HUES6 (cell line): Measurements from ENCODE around the gene FCGBP.

Source experiments
- H3K27ac ChIP-seq: 2 replicates; pipeline ENCODE4 v1.7.0; 2013; ENCODE audit warnings: low read depth, mild to moderate bottlenecking, low read length, inconsistent platforms
- H3K27me3 ChIP-seq: 2 replicates; pipeline ENCODE4 v1.6.1; 2013; ENCODE audit warnings: low read length; ENCODE audit not compliant: control insufficient read depth, insufficient read depth
- H3K36me3 ChIP-seq: 2 replicates; pipeline ENCODE4 v1.6.1; 2013; ENCODE audit warnings: low read length; ENCODE audit not compliant: control insufficient read depth, insufficient read depth
- H3K4me1 ChIP-seq: 2 replicates; pipeline ENCODE4 v1.6.1; 2013; ENCODE audit warnings: low read length; ENCODE audit not compliant: control insufficient read depth, insufficient read depth
- H3K4me3 ChIP-seq: 2 replicates; pipeline ENCODE4 v1.5.1; 2013; ENCODE audit warnings: low read depth, low read length
- H3K9ac ChIP-seq: one replicate; pipeline ENCODE4 v1.6.1; 2013; ENCODE audit warnings: mild to moderate bottlenecking, low read length
- H3K9me3 ChIP-seq: 2 replicates; pipeline ENCODE4 v1.6.1; 2013; ENCODE audit warnings: low read depth, low read length; ENCODE audit not compliant: control insufficient read depth, insufficient read depth

FCGBP gene

GRCh38 chr19:39946532-39946931, 12.1 kb upstream of the FCGBP start:
- Histone ChIP-seq H3K9ac (no peak overlapping the region), H3K4me3 (no peak overlapping the region), H3K9me3 (peaks cover 6% of the 10 kb centered on the region; the same call in 1 of the 2 replicates), H3K36me3 (no peaks in the 10 kb centered on the region), H3K27me3 (no peaks in the 10 kb centered on the region), H3K27ac (no peak overlapping the region), H3K4me1 (peaks cover 2% of the 10 kb centered on the region; the same call in 1 of the 2 replicates)

GRCh38 chr19:39943586-39943985, 9.2 kb upstream of the FCGBP start:
- Histone ChIP-seq H3K36me3 (no peaks in the 10 kb centered on the region), H3K4me3 (no peak overlapping the region), H3K27ac (no peak overlapping the region), H3K9me3 (no peaks in the 10 kb centered on the region), H3K9ac (no peak overlapping the region), H3K4me1 (peaks cover 3% of the 10 kb centered on the region; the same call in 1 of the 2 replicates), H3K27me3 (no peaks in the 10 kb centered on the region)

GRCh38 chr19:39942366-39942730, 7.9 kb upstream of the FCGBP start:
- Histone ChIP-seq H3K4me3 (no peak overlapping the region), H3K36me3 (no peaks in the 10 kb centered on the region), H3K27me3 (no peaks in the 10 kb centered on the region), H3K4me1 (peaks cover 3% of the 10 kb centered on the region; the same call in 1 of the 2 replicates), H3K9me3 (no peaks in the 10 kb centered on the region), H3K9ac (no peak overlapping the region), H3K27ac (no peak overlapping the region)

- H3K4me1 ChIP-seq: peaks cover 3% of the 10 kb centered on the region; the same call in 1 of the 2 replicates
- H3K27ac ChIP-seq: no peak overlapping the region
- no peak overlapping the region for H3K4me3 ChIP-seq
Measured at GRCh38 chr19:39941615-39942365, 7.4 kb upstream of the FCGBP start.

DNA sequence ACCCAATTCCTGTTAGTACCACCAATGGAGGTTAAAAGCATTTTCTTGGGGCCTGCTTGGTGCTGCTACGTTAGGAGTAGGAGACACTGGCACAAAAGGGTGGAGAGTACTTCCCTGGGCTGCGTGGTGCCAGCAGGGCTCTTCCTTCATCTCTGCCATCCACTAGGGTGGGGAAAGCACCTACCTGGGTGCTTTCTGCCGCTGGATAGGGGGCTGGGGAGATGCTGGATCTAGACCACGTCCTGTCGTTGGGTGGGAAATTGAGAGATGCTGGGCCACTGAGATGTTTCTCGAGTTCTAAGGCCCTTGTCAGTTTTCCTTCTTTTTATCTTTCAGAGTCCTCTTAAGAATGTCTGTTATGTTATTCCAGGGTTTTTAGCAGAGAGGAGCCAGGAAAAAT, 6.7 kb upstream of the FCGBP start:
- Histone ChIP-seq H3K4me1 (peaks cover 3% of the 10 kb centered on the region; the same call in 1 of the 2 replicates), H3K36me3 (no peaks in the 10 kb centered on the region), H3K9ac (no peak overlapping the region), H3K27ac (no peak overlapping the region), H3K9me3 (no peaks in the 10 kb centered on the region), H3K27me3 (no peaks in the 10 kb centered on the region), H3K4me3 (no peak overlapping the region)

More at GRCh38 chr19:39941615-39942365, 7.4 kb upstream of the FCGBP start:
- Histone ChIP-seq H3K9ac (no peak overlapping the region), H3K9me3 (no peaks in the 10 kb centered on the region), H3K36me3 (no peaks in the 10 kb centered on the region), H3K27me3 (no peaks in the 10 kb centered on the region)

DNA sequence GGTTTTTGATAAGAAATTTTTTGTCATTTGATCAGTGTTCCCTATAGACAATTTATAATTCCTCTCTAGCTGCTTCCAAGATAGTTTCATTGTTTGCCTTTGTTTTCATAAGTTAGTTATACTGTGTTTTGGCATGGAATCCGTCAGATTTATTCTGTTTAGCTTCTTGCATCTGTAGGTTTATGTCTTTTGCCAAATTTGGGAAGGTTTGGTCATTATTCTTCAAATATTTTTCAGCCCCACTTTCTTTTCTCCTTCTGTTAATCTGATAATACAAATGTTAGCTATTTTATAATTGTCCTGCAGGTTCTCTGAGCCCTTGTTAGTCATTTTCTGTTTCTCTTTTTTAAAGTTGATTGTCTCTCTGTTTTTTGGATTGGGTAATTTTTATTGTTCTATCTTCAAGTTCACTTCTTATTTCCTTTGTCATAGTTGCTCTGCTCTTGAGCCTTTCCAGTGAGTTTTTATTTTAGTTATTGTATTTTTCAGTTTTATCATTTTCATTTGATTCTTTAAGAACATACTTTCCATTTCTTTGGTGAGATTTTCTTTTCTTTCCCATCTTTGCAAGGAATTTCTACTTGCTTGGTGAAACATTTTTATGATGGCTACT, 5.9 kb upstream of the FCGBP start:
- H3K27ac ChIP-seq: no peak overlapping the region
- H3K9me3 ChIP-seq: no peaks in the 10 kb centered on the region
- no peaks in the 10 kb centered on the region for H3K27me3 ChIP-seq
- H3K9ac ChIP-seq: no peak overlapping the region
- no peak overlapping the region for H3K4me3 ChIP-seq
- no peaks in the 10 kb centered on the region for H3K36me3 ChIP-seq
- peaks cover 3% of the 10 kb centered on the region; the same call in 1 of the 2 replicates for H3K4me1 ChIP-seq

DNA sequence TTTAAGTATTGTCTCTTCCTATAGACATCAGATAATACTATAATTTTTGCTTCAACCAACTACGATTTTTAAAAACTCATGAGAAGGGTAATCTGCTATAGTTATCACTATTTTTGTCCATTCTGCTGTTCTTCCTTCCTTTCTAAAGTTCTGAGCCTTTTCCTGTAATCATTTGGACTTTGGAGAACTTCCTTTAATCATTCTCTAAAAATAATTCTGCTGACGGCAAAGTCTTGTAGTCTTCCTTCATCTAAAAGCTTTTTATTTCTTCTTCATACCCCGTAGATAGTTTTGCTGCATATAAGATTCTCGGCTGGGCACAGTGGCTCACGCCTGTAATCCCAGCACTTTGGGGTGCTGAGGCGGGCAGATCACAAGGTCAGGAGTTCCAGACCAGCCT, 5.1 kb upstream of the FCGBP start:
- H3K27ac ChIP-seq: no peak overlapping the region
- H3K27me3 ChIP-seq: no peaks in the 10 kb centered on the region
- no peak overlapping the region for H3K9ac ChIP-seq
- H3K4me1 ChIP-seq: peaks cover 3% of the 10 kb centered on the region; the same call in 1 of the 2 replicates
- H3K9me3 ChIP-seq: no peaks in the 10 kb centered on the region
- no peak overlapping the region for H3K4me3 ChIP-seq
- H3K36me3 ChIP-seq: no peaks in the 10 kb centered on the region

DNA sequence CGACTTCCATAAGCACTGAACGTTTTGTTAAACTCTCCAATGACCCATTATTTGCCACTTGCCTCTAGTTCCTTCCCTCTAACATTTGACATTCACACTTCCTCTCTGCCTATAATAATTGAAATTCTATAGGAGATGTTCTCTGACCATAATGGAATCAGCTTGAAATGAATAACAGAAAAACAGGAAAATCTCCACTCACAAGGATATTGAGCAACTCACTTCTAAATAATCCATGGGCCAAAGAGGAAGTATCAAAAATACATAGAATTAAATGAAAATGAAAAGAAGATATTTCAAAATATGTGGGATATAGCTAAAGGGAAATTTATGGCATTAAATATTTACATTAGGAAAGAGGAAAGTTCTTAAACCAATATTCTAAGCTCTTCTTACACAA, 3.4 kb upstream of the FCGBP start:
- Histone ChIP-seq H3K27ac (no peak overlapping the region), H3K9ac (no peak overlapping the region), H3K4me1 (peaks cover 3% of the 10 kb centered on the region; the same call in 1 of the 2 replicates)

GRCh38 chr19:39937094-39937720, 2.8 kb upstream of the FCGBP start:
- no peaks in the 10 kb centered on the region for H3K27me3 ChIP-seq
- H3K9ac ChIP-seq: no peak overlapping the region
- H3K9me3 ChIP-seq: no peaks in the 10 kb centered on the region
- peaks cover 3% of the 10 kb centered on the region; the same call in 1 of the 2 replicates for H3K4me1 ChIP-seq
- no peaks in the 10 kb centered on the region for H3K36me3 ChIP-seq
- no peak overlapping the region for H3K4me3 ChIP-seq
- H3K27ac ChIP-seq: no peak overlapping the region

More for the DNA sequence above, 3.4 kb upstream of the FCGBP start:
- no peaks in the 10 kb centered on the region for H3K27me3 ChIP-seq
- no peak overlapping the region for H3K4me3 ChIP-seq
- H3K9me3 ChIP-seq: no peaks in the 10 kb centered on the region
- no peaks in the 10 kb centered on the region for H3K36me3 ChIP-seq

DNA sequence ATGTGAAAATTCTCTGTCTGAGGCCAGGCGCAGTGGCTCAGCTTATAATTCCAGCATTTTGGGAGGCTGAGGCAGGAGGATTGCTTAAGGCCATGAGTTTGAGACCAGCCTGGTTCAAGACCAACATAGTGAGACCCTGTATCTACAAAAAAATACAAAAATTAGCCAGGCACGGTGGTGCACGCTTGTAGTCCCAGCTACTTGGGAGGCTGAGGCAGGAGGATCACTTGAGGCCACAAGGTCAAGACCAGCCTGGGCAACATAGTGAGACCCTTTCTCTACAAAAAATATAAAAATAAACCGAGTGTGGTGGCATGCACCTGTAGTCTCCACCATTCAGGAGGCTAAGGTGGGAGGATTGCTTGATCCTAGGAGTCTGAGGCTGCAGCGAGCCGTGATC, 2.2 kb upstream of the FCGBP start:
- H3K27ac ChIP-seq: no peak overlapping the region
- no peaks in the 10 kb centered on the region for H3K9me3 ChIP-seq
- H3K27me3 ChIP-seq: no peaks in the 10 kb centered on the region
- peaks cover 2% of the 10 kb centered on the region; the same call in 1 of the 2 replicates for H3K4me1 ChIP-seq
- no peak overlapping the region for H3K4me3 ChIP-seq
- H3K9ac ChIP-seq: no peak overlapping the region
- no peaks in the 10 kb centered on the region for H3K36me3 ChIP-seq

DNA sequence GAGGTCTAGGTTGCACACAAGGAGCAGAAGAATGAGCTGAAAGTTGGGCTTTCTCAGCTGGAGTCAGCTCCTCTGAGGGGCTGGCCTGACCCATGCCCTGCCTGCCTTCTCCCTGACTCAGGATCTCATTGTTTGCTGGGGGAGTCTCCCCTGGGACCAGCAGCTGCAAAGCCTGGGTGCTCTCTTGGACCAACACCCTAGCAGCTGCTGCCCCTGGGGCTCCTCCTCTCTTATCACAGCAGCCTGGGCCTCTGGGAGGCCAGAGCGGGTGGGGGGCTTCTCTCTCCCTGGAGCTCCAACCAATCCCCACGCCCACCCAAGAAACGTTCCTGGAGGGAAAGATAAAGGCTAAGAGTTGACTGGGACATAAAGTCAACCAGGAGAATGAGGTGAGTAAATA, 1.6 kb upstream of the FCGBP start:
- no peak overlapping the region for H3K27ac ChIP-seq
- no peaks in the 10 kb centered on the region for H3K27me3 ChIP-seq
- no peaks in the 10 kb centered on the region for H3K36me3 ChIP-seq
- H3K4me3 ChIP-seq: no peak overlapping the region
- no peaks in the 10 kb centered on the region for H3K9me3 ChIP-seq
- H3K4me1 ChIP-seq: no peaks in the 10 kb centered on the region
- H3K9ac ChIP-seq: no peak overlapping the region
